ENCODE measurements around the gene QPCT. TPM values are rescaled to one million over a fixed set of nuclear protein-coding genes. Genes with fewer than 3 reads are reported as not detected.
A peak's percentile ranks its signal among the peaks of the same experiment; 100 is the strongest.

The QPCT gene
- polyA plus RNA-seq, 1 of the 3 experiments (the other 2 are of a cell fraction) = 0.12 TPM

DNA sequence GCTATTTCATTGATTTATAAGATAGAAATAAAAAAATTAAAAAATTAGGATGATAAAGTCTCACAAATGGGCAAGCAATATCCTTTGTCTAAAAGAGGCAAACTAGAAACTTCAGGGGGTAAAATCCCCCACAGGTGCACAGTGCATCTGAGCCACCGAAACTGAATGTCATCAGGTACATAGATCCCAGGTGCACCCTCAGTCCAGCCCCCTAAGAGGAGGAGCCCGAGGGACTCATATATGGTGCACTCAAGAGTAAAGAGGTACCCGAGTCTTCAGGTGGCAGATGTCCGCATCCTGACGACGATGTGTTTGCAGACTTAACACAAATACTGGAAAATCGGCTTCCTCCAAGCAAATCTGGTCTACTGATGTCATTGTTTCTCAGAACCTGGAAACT, 11.3 kb downstream of the QPCT start (continued):
- TF ChIP-seq, protein P1, sequence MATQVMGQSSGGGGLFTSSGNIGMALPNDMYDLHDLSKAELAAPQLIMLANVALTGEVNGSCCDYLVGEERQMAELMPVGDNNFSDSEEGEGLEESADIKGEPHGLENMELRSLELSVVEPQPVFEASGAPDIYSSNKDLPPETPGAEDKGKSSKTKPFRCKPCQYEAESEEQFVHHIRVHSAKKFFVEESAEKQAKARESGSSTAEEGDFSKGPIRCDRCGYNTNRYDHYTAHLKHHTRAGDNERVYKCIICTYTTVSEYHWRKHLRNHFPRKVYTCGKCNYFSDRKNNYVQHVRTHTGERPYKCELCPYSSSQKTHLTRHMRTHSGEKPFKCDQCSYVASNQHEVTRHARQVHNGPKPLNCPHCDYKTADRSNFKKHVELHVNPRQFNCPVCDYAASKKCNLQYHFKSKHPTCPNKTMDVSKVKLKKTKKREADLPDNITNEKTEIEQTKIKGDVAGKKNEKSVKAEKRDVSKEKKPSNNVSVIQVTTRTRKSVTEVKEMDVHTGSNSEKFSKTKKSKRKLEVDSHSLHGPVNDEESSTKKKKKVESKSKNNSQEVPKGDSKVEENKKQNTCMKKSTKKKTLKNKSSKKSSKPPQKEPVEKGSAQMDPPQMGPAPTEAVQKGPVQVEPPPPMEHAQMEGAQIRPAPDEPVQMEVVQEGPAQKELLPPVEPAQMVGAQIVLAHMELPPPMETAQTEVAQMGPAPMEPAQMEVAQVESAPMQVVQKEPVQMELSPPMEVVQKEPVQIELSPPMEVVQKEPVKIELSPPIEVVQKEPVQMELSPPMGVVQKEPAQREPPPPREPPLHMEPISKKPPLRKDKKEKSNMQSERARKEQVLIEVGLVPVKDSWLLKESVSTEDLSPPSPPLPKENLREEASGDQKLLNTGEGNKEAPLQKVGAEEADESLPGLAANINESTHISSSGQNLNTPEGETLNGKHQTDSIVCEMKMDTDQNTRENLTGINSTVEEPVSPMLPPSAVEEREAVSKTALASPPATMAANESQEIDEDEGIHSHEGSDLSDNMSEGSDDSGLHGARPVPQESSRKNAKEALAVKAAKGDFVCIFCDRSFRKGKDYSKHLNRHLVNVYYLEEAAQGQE (IDR thresholded peaks at IDR 0.05; ENCODE audit: low read depth, low read length) = no peak
- no peak for TF ChIP-seq GABPA (IDR thresholded peaks at IDR 0.05; ENCODE audit: low read depth)

DNA sequence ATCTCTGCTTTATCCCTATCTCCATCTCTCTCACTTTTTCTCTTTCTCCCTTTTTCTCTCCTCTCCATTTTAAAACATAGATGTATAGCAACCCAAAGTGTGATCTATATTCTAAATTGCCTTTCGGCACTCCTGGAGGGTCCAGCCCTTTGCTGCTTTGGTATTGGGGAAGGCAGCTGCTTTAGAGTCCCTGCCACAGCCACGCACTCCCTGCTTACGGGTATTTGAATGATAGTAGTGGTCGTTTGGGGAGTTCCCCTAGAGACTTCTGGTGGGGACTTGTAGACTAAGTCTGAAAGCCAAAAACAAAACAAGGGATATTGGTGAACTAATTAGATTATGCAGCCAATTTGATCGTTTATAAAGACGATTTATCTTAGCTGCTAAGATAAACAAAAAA, 11.9 kb downstream of the QPCT start:
- ChIA-PET CTCF (interaction anchor here (1.0 to 2.6 kb wide), 5 partner anchors 13 to 69 kb away, joined by 3 to 8 read pairs (median 4); no protein-coding TSS in a partner anchor), POLR2A (no interaction called here)
- H3K4me1 ChIP-seq (ENCODE audit: control insufficient read depth in 1 of 2, insufficient read depth in 2 of 2, low read depth in 1 of 2, low read length in 1 of 2) = peaks cover 0 to 13% of the 10 kb centered on the region in 2 experiments; a peak in 2 of 4 replicates
- H3K4me2 ChIP-seq = no peak overlapping the region
- H3F3A ChIP-seq (replicated peaks; ENCODE audit: insufficient read depth) = no peaks in the 10 kb centered on the region
- H3K9me2 ChIP-seq = no peaks in the 10 kb centered on the region
- no peak overlapping the region for H3K9ac ChIP-seq
- H3K27ac ChIP-seq (ENCODE audit: low read depth in 2 of 2, low read length in 1 of 2) = no peak overlapping the region; a peak in 1 of 4 replicates
- no peaks in the 10 kb centered on the region for H4K20me1 ChIP-seq (ENCODE audit: insufficient read depth)
- H3K79me2 ChIP-seq (ENCODE audit: insufficient read depth) = no peaks in the 10 kb centered on the region
- no peaks in the 10 kb centered on the region for H3K9me3 ChIP-seq
- DNase-seq = no peak
- no peak overlapping the region for H3K4me3 ChIP-seq (ENCODE audit: low read depth in 2 of 2, low read length in 1 of 2)
- H3K36me3 ChIP-seq (replicated peaks in 1 of 2; ENCODE audit: control insufficient read depth in 1 of 2, insufficient read depth in 2 of 2, low read length in 1 of 2) = no peaks in the 10 kb centered on the region
- TF ChIP-seq CHD2 (IDR thresholded peaks at IDR 0.05; ENCODE audit: low read length, partially characterized antibody) = no peak
- TF ChIP-seq, protein P2, sequence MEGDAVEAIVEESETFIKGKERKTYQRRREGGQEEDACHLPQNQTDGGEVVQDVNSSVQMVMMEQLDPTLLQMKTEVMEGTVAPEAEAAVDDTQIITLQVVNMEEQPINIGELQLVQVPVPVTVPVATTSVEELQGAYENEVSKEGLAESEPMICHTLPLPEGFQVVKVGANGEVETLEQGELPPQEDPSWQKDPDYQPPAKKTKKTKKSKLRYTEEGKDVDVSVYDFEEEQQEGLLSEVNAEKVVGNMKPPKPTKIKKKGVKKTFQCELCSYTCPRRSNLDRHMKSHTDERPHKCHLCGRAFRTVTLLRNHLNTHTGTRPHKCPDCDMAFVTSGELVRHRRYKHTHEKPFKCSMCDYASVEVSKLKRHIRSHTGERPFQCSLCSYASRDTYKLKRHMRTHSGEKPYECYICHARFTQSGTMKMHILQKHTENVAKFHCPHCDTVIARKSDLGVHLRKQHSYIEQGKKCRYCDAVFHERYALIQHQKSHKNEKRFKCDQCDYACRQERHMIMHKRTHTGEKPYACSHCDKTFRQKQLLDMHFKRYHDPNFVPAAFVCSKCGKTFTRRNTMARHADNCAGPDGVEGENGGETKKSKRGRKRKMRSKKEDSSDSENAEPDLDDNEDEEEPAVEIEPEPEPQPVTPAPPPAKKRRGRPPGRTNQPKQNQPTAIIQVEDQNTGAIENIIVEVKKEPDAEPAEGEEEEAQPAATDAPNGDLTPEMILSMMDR (IDR thresholded peaks at IDR 0.05) = no peak
- TF ChIP-seq, protein P3, sequence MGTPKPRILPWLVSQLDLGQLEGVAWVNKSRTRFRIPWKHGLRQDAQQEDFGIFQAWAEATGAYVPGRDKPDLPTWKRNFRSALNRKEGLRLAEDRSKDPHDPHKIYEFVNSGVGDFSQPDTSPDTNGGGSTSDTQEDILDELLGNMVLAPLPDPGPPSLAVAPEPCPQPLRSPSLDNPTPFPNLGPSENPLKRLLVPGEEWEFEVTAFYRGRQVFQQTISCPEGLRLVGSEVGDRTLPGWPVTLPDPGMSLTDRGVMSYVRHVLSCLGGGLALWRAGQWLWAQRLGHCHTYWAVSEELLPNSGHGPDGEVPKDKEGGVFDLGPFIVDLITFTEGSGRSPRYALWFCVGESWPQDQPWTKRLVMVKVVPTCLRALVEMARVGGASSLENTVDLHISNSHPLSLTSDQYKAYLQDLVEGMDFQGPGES (IDR thresholded peaks at IDR 0.05; ENCODE audit: low read depth, low read length) = no peak
- TF ChIP-seq FOSL2 (IDR thresholded peaks at IDR 0.05; ENCODE audit: borderline replicate concordance, low read depth) = no peak
- no peaks in the 10 kb centered on the region for H3K27me3 ChIP-seq (ENCODE audit: insufficient read depth)
- H2AFZ ChIP-seq (ENCODE audit: low read depth) = no peak overlapping the region
- WGBS (ENCODE audit: low lambda C conversion rate) = 70% methylated on average over 6 of the region's 6 CpGs

DNA sequence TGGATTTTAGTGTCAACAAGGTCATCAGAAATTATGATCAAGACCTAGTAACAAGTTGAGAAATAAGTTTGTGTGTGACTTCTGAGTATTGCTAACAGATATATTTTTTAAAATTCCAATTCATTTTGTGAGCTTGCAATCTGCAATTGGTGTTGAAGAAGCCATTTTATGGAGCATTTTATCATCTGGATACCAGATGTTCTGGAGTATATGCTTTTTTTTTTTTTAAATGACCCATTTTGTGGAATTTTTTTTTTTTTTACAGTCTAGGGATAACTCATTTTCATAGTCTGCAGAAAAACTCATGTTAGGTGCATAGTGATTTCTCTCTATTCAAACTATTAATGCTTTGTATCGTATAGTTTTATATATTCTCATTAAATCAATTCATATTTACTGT, 12.6 kb downstream of the QPCT start:
- no peaks in the 10 kb centered on the region for H3K36me3 ChIP-seq (replicated peaks in 1 of 2; ENCODE audit: control insufficient read depth in 1 of 2, insufficient read depth in 2 of 2, low read length in 1 of 2)
- 73% methylated on average over 1 of the region's 1 CpG for WGBS (ENCODE audit: low lambda C conversion rate)
- ChIA-PET CTCF (interaction anchor here (1.0 to 2.6 kb wide), 8 partner anchors 14 to 520 kb away, joined by 3 to 8 read pairs (median 4); no protein-coding TSS in a partner anchor), POLR2A (no interaction called here)
- DNase-seq = peak; percentile 60
- no peaks in the 10 kb centered on the region for H4K20me1 ChIP-seq (ENCODE audit: insufficient read depth)
- H3K9me2 ChIP-seq = no peaks in the 10 kb centered on the region
- no peak overlapping the region for H3K4me3 ChIP-seq (ENCODE audit: low read depth in 2 of 2, low read length in 1 of 2)
- no peaks in the 10 kb centered on the region for H3F3A ChIP-seq (replicated peaks; ENCODE audit: insufficient read depth)
- H3K9me3 ChIP-seq = no peaks in the 10 kb centered on the region
- peaks cover 0 to 21% of the 10 kb centered on the region in 2 experiments; a peak in 2 of 4 replicates for H3K4me1 ChIP-seq (ENCODE audit: control insufficient read depth in 1 of 2, insufficient read depth in 2 of 2, low read depth in 1 of 2, low read length in 1 of 2)
- H3K79me2 ChIP-seq (ENCODE audit: insufficient read depth) = no peaks in the 10 kb centered on the region
- no peak overlapping the region for H2AFZ ChIP-seq (ENCODE audit: low read depth)
- no peak overlapping the region for H3K9ac ChIP-seq
- peak overlapping the region in 1 of 2 experiments; percentile 73; a peak in 2 of 4 replicates for H3K27ac ChIP-seq (ENCODE audit: low read depth in 2 of 2, low read length in 1 of 2)
- no peak for TF ChIP-seq NRF1 (IDR thresholded peaks at IDR 0.05; ENCODE audit: low read depth, low read length)
- TF ChIP-seq TCF12 (IDR thresholded peaks at IDR 0.05) = peak; percentile 65
- no peaks in the 10 kb centered on the region for H3K27me3 ChIP-seq (ENCODE audit: insufficient read depth)
- H3K4me2 ChIP-seq = no peak overlapping the region

All from SK-N-SH (cell line).